Urothelium cell line (cell line): Measurements from ENCODE around the gene KIAA0930.

Experiments used
- DNase-seq: peaks from one replicate; pipeline ENCODE4 v3.0.0; 2011; ENCODE audit warnings: low spot score, mixed read lengths
- FAIRE-seq: peaks from 2 replicates; lab custom pipeline; 2011; peaks lifted over from hg19 to GRCh38; lab: Jason Lieb, UNC

The KIAA0930 gene

DNA sequence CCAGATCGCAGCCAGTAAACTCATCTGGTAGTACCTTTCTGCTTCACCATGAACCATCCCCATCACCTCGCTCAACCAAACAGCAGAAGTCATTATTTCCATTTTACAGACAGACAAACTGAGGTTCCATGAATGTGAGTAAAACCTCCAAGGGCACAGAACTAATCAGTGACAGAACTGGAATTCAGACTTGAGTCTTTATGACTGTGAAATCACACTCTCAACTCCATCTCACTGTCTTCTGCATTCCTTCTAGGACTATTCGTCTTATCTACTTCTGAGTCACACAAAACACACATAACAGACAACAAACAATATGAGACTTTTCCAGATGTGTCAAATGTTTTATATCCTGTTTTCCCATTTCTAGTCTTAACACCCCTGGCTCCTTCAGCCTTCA, 86.3 kb downstream of the KIAA0930 start:
- FAIRE-seq (no peak), DNase-seq (no peak)

- FAIRE-seq (no peak), DNase-seq (no peak)
Observed at GRCh38 chr22:45151503-45151902, 89.2 kb downstream of the KIAA0930 start.

GRCh38 chr22:45150139-45150538, 90.6 kb downstream of the KIAA0930 start:
- FAIRE-seq = no peak
- no peak for DNase-seq

- DNase-seq (no peak), FAIRE-seq (no peak)
Observed at GRCh38 chr22:45149671-45150070, 91.0 kb downstream of the KIAA0930 start.

DNA sequence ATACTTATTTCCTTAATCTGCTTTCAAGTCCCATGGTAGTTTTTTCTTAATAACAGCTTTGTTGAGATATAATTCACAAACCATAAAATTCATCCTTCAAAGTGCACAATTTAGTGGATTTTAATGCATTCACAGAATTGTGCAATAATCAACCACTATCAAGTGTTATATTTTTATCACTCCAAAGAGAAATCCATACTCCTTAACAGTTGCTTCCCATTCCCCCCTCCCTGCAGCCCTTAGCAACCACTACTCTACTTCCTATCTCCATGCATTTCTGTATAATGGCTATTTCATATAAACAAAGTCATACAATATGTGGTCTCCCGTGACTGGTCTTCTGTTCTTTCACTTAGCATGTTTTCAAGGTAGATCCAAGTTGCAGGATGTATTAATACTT, 95.8 kb downstream of the KIAA0930 start:
- FAIRE-seq (no peak), DNase-seq (no peak)

- FAIRE-seq (no peak), DNase-seq (no peak)
Observed at GRCh38 chr22:45142376-45142775, 98.3 kb downstream of the KIAA0930 start.
